Mesendoderm (in vitro differentiated cells): Measurements from ENCODE around the gene DGKH.
"Not testable (repeated sequence)": the region's sequence is repeated elsewhere in the genome, so short reads cannot be mapped to it uniquely, and the experiment has no call there.

Experiments
- DNase-seq: peaks from one replicate; pipeline ENCODE4 v3.0.0; 2013
- H2AK5ac ChIP-seq: 2 replicates; pipeline ENCODE4 v1.6.1; 2013; ENCODE audit warnings: low read length, inconsistent platforms
- H2BK120ac ChIP-seq: 2 replicates; pipeline ENCODE4 v1.6.1; 2013; ENCODE audit warnings: low read depth, mild to moderate bottlenecking, low read length, moderate library complexity, mixed read lengths
- H2BK15ac ChIP-seq: replicated peaks from 2 replicates; pipeline ENCODE4 v1.6.1; 2013; ENCODE audit warnings: low read depth, mild to moderate bottlenecking, moderate library complexity
- H2BK5ac ChIP-seq: 2 replicates; pipeline ENCODE4 v1.6.1; 2013; ENCODE audit warnings: low read length, inconsistent platforms
- H3K18ac ChIP-seq: 2 replicates; pipeline ENCODE4 v1.6.1; 2013; ENCODE audit warnings: mild to moderate bottlenecking, low read length, mixed read lengths
- H3K23ac ChIP-seq: one replicate; pipeline ENCODE4 v1.6.1; 2013; ENCODE audit warnings: low read length
- H3K27ac ChIP-seq: 2 replicates; pipeline ENCODE4 v1.5.1; 2013; ENCODE audit warnings: low read depth, mild to moderate bottlenecking, inconsistent platforms, low read length, moderate library complexity
- H3K27me3 ChIP-seq: 2 replicates; pipeline ENCODE4 v1.6.1; 2013; ENCODE audit warnings: low read length, control low read depth, mild to moderate bottlenecking, inconsistent platforms; ENCODE audit not compliant: insufficient read depth, poor library complexity
- H3K36me3 ChIP-seq: 2 replicates; pipeline ENCODE4 v1.6.1; 2013; ENCODE audit warnings: low read length, inconsistent platforms; ENCODE audit not compliant: control insufficient read depth, insufficient read depth
- H3K4ac ChIP-seq: one replicate; pipeline ENCODE4 v1.6.1; 2013; ENCODE audit warnings: low read depth, mild to moderate bottlenecking, low read length, moderate library complexity
- H3K4me1 ChIP-seq: 2 replicates; pipeline ENCODE4 v1.6.1; 2013; ENCODE audit warnings: low read depth, low read length, inconsistent platforms; ENCODE audit not compliant: control insufficient read depth
- H3K4me2 ChIP-seq: 2 replicates; pipeline ENCODE4 v1.6.1; 2013; ENCODE audit warnings: low read length
- H3K4me3 ChIP-seq: 2 replicates; pipeline ENCODE4 v1.5.1; 2013; ENCODE audit warnings: mild to moderate bottlenecking, low read length
- H3K56ac ChIP-seq: one replicate; pipeline ENCODE4 v1.6.1; 2013; ENCODE audit warnings: low read length
- H3K79me1 ChIP-seq: 2 replicates; pipeline ENCODE4 v1.6.1; 2013; ENCODE audit warnings: low read length, inconsistent platforms
- H3K79me2 ChIP-seq: 2 replicates; pipeline ENCODE4 v1.6.1; 2013; ENCODE audit warnings: mild to moderate bottlenecking, low read length; ENCODE audit not compliant: control insufficient read depth, insufficient read depth
- H3K9ac ChIP-seq: 2 replicates; pipeline ENCODE4 v1.6.1; 2013; ENCODE audit warnings: low read length, inconsistent platforms
- H4K5ac ChIP-seq: one replicate; pipeline ENCODE4 v1.6.1; 2013; ENCODE audit warnings: low read length
- H4K8ac ChIP-seq: one replicate; pipeline ENCODE4 v1.6.1; 2013; ENCODE audit warnings: low read depth, mild to moderate bottlenecking, control low read depth, low read length, moderate library complexity
- WGBS: extraction: QIAGEN DNeasy Blood & Tissue Kit; methylation state at CpG from one replicate; pipeline ENCODE4 v1.1.7; 2013; ENCODE audit warnings: low lambda C conversion rate, missing lambda C conversion rate; ENCODE audit not compliant: insufficient coverage; ENCODE audit errors: extremely low coverage; 5-methylcytosine and 5-hydroxymethylcytosine counted together

Gene DGKH

GRCh38 chr13:42094516-42095040, 46.1 kb downstream of the DGKH start:
- Histone ChIP-seq H3K56ac (no peak overlapping the region), H3K4me1 (no peaks in the 10 kb centered on the region), H3K9ac (no peak overlapping the region), H3K27me3 (no peaks in the 10 kb centered on the region), H2BK5ac (no peak overlapping the region), H3K4me3 (no peak overlapping the region), H2BK15ac (no peak overlapping the region), H3K27ac (no peak overlapping the region), H3K79me2 (no peaks in the 10 kb centered on the region), H3K4ac (no peak overlapping the region), H3K79me1 (no peaks in the 10 kb centered on the region), H2BK120ac (no peak overlapping the region), H4K5ac (no peak overlapping the region), H3K4me2 (no peak overlapping the region), H3K23ac (no peak overlapping the region), H3K36me3 (no peaks in the 10 kb centered on the region), H3K18ac (no peak overlapping the region), H2AK5ac (no peak overlapping the region), H4K8ac (no peak overlapping the region)
- DNase-seq: no peak
- WGBS: no CpG with 5 or more reads among the region's 2 CpGs

GRCh38 chr13:42096222-42096621, 47.8 kb downstream of the DGKH start:
- H3K4me3 ChIP-seq, H3K27ac ChIP-seq, H3K27me3 ChIP-seq, DNase-seq, H4K8ac ChIP-seq, H3K9ac ChIP-seq, H3K4me2 ChIP-seq, H2BK120ac ChIP-seq, H2BK15ac ChIP-seq, H3K18ac ChIP-seq, H2BK5ac ChIP-seq, H3K79me2 ChIP-seq, H4K5ac ChIP-seq, H3K23ac ChIP-seq, H3K56ac ChIP-seq, H3K36me3 ChIP-seq, H2AK5ac ChIP-seq, H3K4ac ChIP-seq, H3K79me1 ChIP-seq, H3K4me1 ChIP-seq: not testable (repeated sequence)
- no CpG with 5 or more reads among the region's 2 CpGs for WGBS

GRCh38 chr13:42099962-42100675, 51.7 kb downstream of the DGKH start:
- no peak overlapping the region for H3K4me2 ChIP-seq
- WGBS: no CpG with 5 or more reads among the region's 9 CpGs
- no peaks in the 10 kb centered on the region for H3K36me3 ChIP-seq
- H3K18ac ChIP-seq: no peak overlapping the region
- H3K56ac ChIP-seq: no peak overlapping the region
- H4K5ac ChIP-seq: no peak overlapping the region
- no peak overlapping the region for H4K8ac ChIP-seq
- H3K9ac ChIP-seq: no peak overlapping the region
- H3K27ac ChIP-seq: no peak overlapping the region
- H3K79me1 ChIP-seq: no peaks in the 10 kb centered on the region
- no peak for DNase-seq
- H3K4me3 ChIP-seq: no peak overlapping the region
- H3K4ac ChIP-seq: no peak overlapping the region
- H3K23ac ChIP-seq: no peak overlapping the region
- H3K27me3 ChIP-seq: no peaks in the 10 kb centered on the region
- no peaks in the 10 kb centered on the region for H3K79me2 ChIP-seq
- no peak overlapping the region for H2BK5ac ChIP-seq
- no peaks in the 10 kb centered on the region for H3K4me1 ChIP-seq
- H2BK15ac ChIP-seq: no peak overlapping the region
- H2BK120ac ChIP-seq: no peak overlapping the region
- no peak overlapping the region for H2AK5ac ChIP-seq

GRCh38 chr13:42100960-42101359, 52.5 kb downstream of the DGKH start:
- Histone ChIP-seq H3K27me3 (no peaks in the 10 kb centered on the region), H3K4me3 (no peak overlapping the region), H3K36me3 (no peaks in the 10 kb centered on the region), H2AK5ac (no peak overlapping the region), H4K5ac (no peak overlapping the region), H2BK5ac (no peak overlapping the region), H3K23ac (no peak overlapping the region), H3K79me1 (no peaks in the 10 kb centered on the region), H3K18ac (no peak overlapping the region), H4K8ac (no peak overlapping the region), H3K4me2 (no peak overlapping the region), H3K9ac (no peak overlapping the region), H3K27ac (no peak overlapping the region), H2BK15ac (no peak overlapping the region), H3K4me1 (no peaks in the 10 kb centered on the region), H3K79me2 (no peaks in the 10 kb centered on the region), H3K4ac (no peak overlapping the region), H3K56ac (no peak overlapping the region), H2BK120ac (no peak overlapping the region)
- WGBS: no CpG with 5 or more reads among the region's 3 CpGs
- no peak for DNase-seq

GRCh38 chr13:42101821-42102585, 53.6 kb downstream of the DGKH start:
- Histone ChIP-seq H4K8ac (no peak overlapping the region), H3K36me3 (no peaks in the 10 kb centered on the region), H2BK120ac (no peak overlapping the region), H4K5ac (no peak overlapping the region), H3K79me1 (no peaks in the 10 kb centered on the region), H3K4me2 (no peak overlapping the region), H3K4me1 (no peaks in the 10 kb centered on the region), H3K4ac (no peak overlapping the region), H3K56ac (no peak overlapping the region), H2AK5ac (no peak overlapping the region), H2BK5ac (no peak overlapping the region), H3K23ac (no peak overlapping the region), H3K79me2 (no peaks in the 10 kb centered on the region), H3K27ac (no peak overlapping the region), H3K27me3 (no peaks in the 10 kb centered on the region), H3K18ac (no peak overlapping the region), H3K9ac (no peak overlapping the region), H3K4me3 (no peak overlapping the region), H2BK15ac (no peak overlapping the region)
- DNase-seq: no peak
- no CpG with 5 or more reads among the region's 3 CpGs for WGBS
